Ovary (tissue), 9 donors: ENCODE data around the gene RIC1. TPM values are rescaled to one million over a fixed set of nuclear protein-coding genes. Genes with fewer than 3 reads are reported as not detected.

Experiments used
- DNase-seq, 5 donors: peaks; one replicate each; pipeline ENCODE4 v3.0.0-alpha.2; 2019 to 2020
- H3K27ac ChIP-seq, 2 donors: fragments of 200-600 bp; one replicate each; pipeline versions ENCODE4 v1.5.1 to v1.8.0; 2019 to 2022
- H3K27me3 ChIP-seq: fragments of 200-600 bp; one replicate; pipeline ENCODE4 v1.8.0; 2022
- H3K36me3 ChIP-seq: fragments of 200-600 bp; sonication (generic); one replicate; pipeline ENCODE4 v1.5.1; 2019
- H3K4me1 ChIP-seq: one replicate; pipeline ENCODE4 v1.8.1; 2013; ENCODE audit warnings: mild to moderate bottlenecking, moderate library complexity; ENCODE audit not compliant: insufficient read depth
- H3K4me3 ChIP-seq: fragments of 200-600 bp; sonication (generic); one replicate; pipeline ENCODE4 v1.5.1; 2017
- H3K9me3 ChIP-seq, 2 donors: fragments of 200-600 bp in 1 of 2; sonication (generic) in 1 of 2; one replicate each; pipeline versions ENCODE4 v1.5.1 to v1.8.1; 2013 to 2019; ENCODE audit warnings: mild to moderate bottlenecking in 1 of 2, moderate library complexity in 1 of 2
- CTCF ChIP-seq, 3 donors: fragments of 450-650 bp in 2 of 3; fragments of 200-600 bp in 1 of 3; IDR thresholded peaks; one replicate each; pipeline versions ENCODE4 v1.5.1 to v1.8.0; 2016 to 2022; ENCODE audit warnings: antibody characterized with exemption in 3 of 3, mild to moderate bottlenecking in 1 of 3
- EP300 ChIP-seq: sonication (generic); formaldehyde crosslinking; IDR thresholded peaks from one replicate; pipeline ENCODE4 v1.6.1; 2017; ENCODE audit warnings: antibody characterized with exemption
- POLR2A ChIP-seq: fragments of 450-650 bp; IDR thresholded peaks from one replicate; pipeline ENCODE4 v1.6.1; 2017; ENCODE audit warnings: antibody characterized with exemption, mild to moderate bottlenecking, moderate library complexity
- WGBS, 3 donors: extraction: QIAGEN DNeasy Blood & Tissue Kit in 1 of 3; methylation state at CpG; one replicate each; pipeline versions ENCODE4 v1.1.5 to v1.1.7; 2013 to 2017; 5-methylcytosine and 5-hydroxymethylcytosine counted together
- intact Hi-C, 4 donors: fragments of 100-400 bp; cut with DNase I; formaldehyde crosslinking; loops; one replicate each; pipeline versions ENCODE4 v1.11.0 to v1.15.1; 2022 to 2023
- polyA plus RNA-seq, 2 donors: library from polyadenylated mRNA; stranded (reverse); fragments of 200-250 nt in 1 of 2; fragments of 350-450 nt in 1 of 2; fragmentation: Illumina TruSeq in 1 of 2; extraction: RNeasy Lipid Tissue Mini Kit (QIAGEN cat#74804) in 1 of 2; gene quantifications; one replicate each; pipeline ENCODE4 v1.2.3, GENCODE V29; 2013 to 2014
- total RNA-seq, 7 donors: library from RNA; depleted of rRNA in 2 of 7; stranded (reverse); fragments of >200 nt in 2 of 7; fragmentation: NEBNext Ultra II Directional in 3 of 7; extraction: Animal tissue kit (Norgen Biotek cat#: 25700) in 3 of 7; gene quantifications; one replicate each; pipeline versions ENCODE4 v1.1.0 to v1.2.4, GENCODE V29; 2016 to 2023
- donor health status: DM: no; HTN: no; CAD: no; lungs with moderate emphysema.
- donor health status: DM: no; HTN: no; CAD: no.
- donor health status: Bipolar disorder and iron deficiency.
- donor health status: DM: yes; HTN: yes; CAD: no.
- donor health status: DM: no; HTN: no; CAD: no.
- donor health status: DM: yes; HTN: yes; CAD: no.

The RIC1 gene
- total and polyA plus RNA-seq, 9 donors = 6.9 to 35.6 (median 18.0) TPM

GRCh38 chr9:5614192-5614591 is 14.7 kb upstream of the RIC1 start:
- intact Hi-C loops = loop anchor here in 1 of 4 donors (10.0 kb wide), 1 partner anchor 949 kb away; the partner anchor contains the start of genes PLPP6 and SPATA6L

GRCh38 chr9:5614985-5615384 is 13.9 kb upstream of the RIC1 start:
- Histone ChIP-seq H3K27me3 (no peaks in the 10 kb centered on the region), H3K4me3 (no peak overlapping the region), H3K27ac (no peak overlapping the region), H3K9me3 (no peaks in the 10 kb centered on the region), H3K36me3 (no peaks in the 10 kb centered on the region), H3K4me1 (no peaks in the 10 kb centered on the region)
- 81 to 92% (median 82%) methylated on average over 3 of the region's 3 CpGs for WGBS, 3 donors
- intact Hi-C loops = loop anchor here in 1 of 4 donors (10.0 kb wide), 1 partner anchor 950 kb away; the partner anchor contains the start of genes PLPP6 and SPATA6L
- no peak for TF ChIP-seq CTCF (IDR thresholded peaks at IDR 0.05)
- TF ChIP-seq EP300 = no peak
- no peak for TF ChIP-seq POLR2A
- DNase-seq = no peak

More at GRCh38 chr9:5614192-5614591, 14.7 kb upstream of the RIC1 start:
- no peak overlapping the region for H3K4me3 ChIP-seq
- DNase-seq = no peak
- H3K4me1 ChIP-seq = no peaks in the 10 kb centered on the region
- WGBS, 3 donors = 94 to 99% (median 97%) methylated on average over 4 of the region's 4 CpGs
- H3K9me3 ChIP-seq = no peaks in the 10 kb centered on the region
- no peaks in the 10 kb centered on the region for H3K27me3 ChIP-seq
- TF ChIP-seq POLR2A (no peak), EP300 (no peak), CTCF (IDR thresholded peaks at IDR 0.05) (no peak)
- no peak overlapping the region for H3K27ac ChIP-seq
- H3K36me3 ChIP-seq = no peaks in the 10 kb centered on the region

- Histone ChIP-seq H3K9me3 (no peaks in the 10 kb centered on the region), H3K4me3 (no peak overlapping the region), H3K4me1 (no peaks in the 10 kb centered on the region), H3K27me3 (no peaks in the 10 kb centered on the region), H3K27ac (no peak overlapping the region), H3K36me3 (no peaks in the 10 kb centered on the region)
- intact Hi-C loops = loop anchor here in 1 of 4 donors (10.0 kb wide), 1 partner anchor 953 kb away; the partner anchor contains the start of genes PLPP6 and SPATA6L
- no peak for DNase-seq
- TF ChIP-seq EP300 = no peak
- no peak for TF ChIP-seq CTCF (IDR thresholded peaks at IDR 0.05)
- TF ChIP-seq POLR2A = no peak
These were observed 11.2 kb upstream of the RIC1 start for GRCh38 chr9:5617749-5618148.

- no peak overlapping the region for H3K27ac ChIP-seq
- H3K36me3 ChIP-seq = no peaks in the 10 kb centered on the region
- 94% methylated on average over 2 of the region's 2 CpGs for WGBS, 3 donors
- TF ChIP-seq CTCF (IDR thresholded peaks at IDR 0.05) = no peak
- no peak for DNase-seq
- H3K4me3 ChIP-seq = no peak overlapping the region
- intact Hi-C loops = loop anchor here in 1 of 4 donors (10.0 kb wide), 1 partner anchor 956 kb away; the partner anchor contains the start of genes PLPP6 and SPATA6L
- H3K4me1 ChIP-seq = no peaks in the 10 kb centered on the region
- no peaks in the 10 kb centered on the region for H3K27me3 ChIP-seq
- no peaks in the 10 kb centered on the region for H3K9me3 ChIP-seq
These were observed 8.4 kb upstream of the RIC1 start for GRCh38 chr9:5620494-5620893.
